Neuronal stem cell (in vitro differentiated cells): ENCODE data around the gene ABHD16B.
A peak's percentile ranks its signal among the peaks of the same experiment; 100 is the strongest.

Source experiments
- DNase-seq: peaks from one replicate; pipeline ENCODE4 v3.0.0-alpha.2; 2013; ENCODE audit warnings: low spot score
- H2AFZ ChIP-seq: one replicate; pipeline ENCODE4 v1.6.1; 2013; ENCODE audit warnings: mild to moderate bottlenecking, low read length, inconsistent platforms
- H2AK5ac ChIP-seq: 2 replicates; pipeline ENCODE4 v1.6.1; 2013; ENCODE audit warnings: low read depth, mild to moderate bottlenecking, inconsistent platforms, low read length, moderate library complexity, mixed read lengths
- H2BK120ac ChIP-seq: 2 replicates; pipeline ENCODE4 v1.6.1; 2013; ENCODE audit warnings: low read depth, mild to moderate bottlenecking, inconsistent platforms, low read length, moderate library complexity, mixed read lengths
- H2BK12ac ChIP-seq: one replicate; pipeline ENCODE4 v1.6.1; 2013; ENCODE audit warnings: low read length, inconsistent platforms
- H2BK15ac ChIP-seq: 2 replicates; pipeline ENCODE4 v1.6.1; 2013; ENCODE audit warnings: mild to moderate bottlenecking, low read length, inconsistent platforms, mixed read lengths
- H2BK5ac ChIP-seq: one replicate; pipeline ENCODE4 v1.6.1; 2013; ENCODE audit warnings: inconsistent platforms, mild to moderate bottlenecking, low read length, moderate library complexity
- H3K14ac ChIP-seq: one replicate; pipeline ENCODE4 v1.6.1; 2013; ENCODE audit warnings: low read length, inconsistent platforms
- H3K18ac ChIP-seq: 2 replicates; pipeline ENCODE4 v1.6.1; 2013; ENCODE audit warnings: low read length, inconsistent platforms
- H3K23ac ChIP-seq: 2 replicates; pipeline ENCODE4 v1.6.1; 2013; ENCODE audit warnings: low read depth, mild to moderate bottlenecking, mixed read lengths, low read length, inconsistent platforms; ENCODE audit not compliant: poor library complexity
- H3K27ac ChIP-seq: replicated peaks from 3 replicates; pipeline ENCODE4 v1.5.1; 2013; ENCODE audit warnings: low read length, inconsistent platforms
- H3K27me3 ChIP-seq, 3 experiments: 2 replicates each; pipeline ENCODE4 v1.6.1; 2013; ENCODE audit warnings: low read length in 3 of 3, mild to moderate bottlenecking in 2 of 3, inconsistent platforms in 1 of 3, low read depth in 1 of 3, mixed read lengths in 1 of 3, moderate library complexity in 1 of 3; ENCODE audit not compliant: control insufficient read depth in 3 of 3, insufficient read depth in 3 of 3
- H3K36me3 ChIP-seq, 2 donors: replicated peaks in 1 of 2; 2 replicates each; pipeline ENCODE4 v1.6.1; 2013; ENCODE audit warnings: low read length in 2 of 2; ENCODE audit not compliant: control insufficient read depth in 2 of 2, insufficient read depth in 2 of 2
- H3K4ac ChIP-seq: 2 replicates; pipeline ENCODE4 v1.6.1; 2013; ENCODE audit warnings: inconsistent platforms, mild to moderate bottlenecking, low read length, moderate library complexity
- H3K4me1 ChIP-seq, 2 donors: 1 replicate in 1 of 2; 2 replicates in 1 of 2; pipeline ENCODE4 v1.6.1; 2013; ENCODE audit warnings: low read length in 2 of 2, low read depth in 1 of 2; ENCODE audit not compliant: control insufficient read depth in 2 of 2, insufficient read depth in 1 of 2
- H3K4me2 ChIP-seq: one replicate; pipeline ENCODE4 v1.6.1; 2013; ENCODE audit warnings: mild to moderate bottlenecking, low read length, inconsistent platforms; ENCODE audit not compliant: insufficient read depth, poor library complexity, severe bottlenecking
- H3K4me3 ChIP-seq, 2 donors: 2 replicates each; pipeline ENCODE4 v1.5.1; 2013; ENCODE audit warnings: low read length in 2 of 2, mild to moderate bottlenecking in 2 of 2, inconsistent platforms in 1 of 2, moderate library complexity in 1 of 2
- H3K79me1 ChIP-seq: one replicate; pipeline ENCODE4 v1.6.1; 2013; ENCODE audit warnings: low read depth, mild to moderate bottlenecking, inconsistent platforms, low read length, moderate library complexity
- H3K9ac ChIP-seq: one replicate; pipeline ENCODE4 v1.6.1; 2013; ENCODE audit warnings: mild to moderate bottlenecking, low read depth, low read length, inconsistent platforms; ENCODE audit not compliant: poor library complexity
- H3K9me3 ChIP-seq, 2 donors: replicated peaks in 1 of 2; 2 replicates each; pipeline versions ENCODE3 to v1.6.1; 2013; ENCODE audit warnings: low read length in 2 of 2, mild to moderate bottlenecking in 2 of 2, inconsistent platforms in 1 of 2, low read depth in 1 of 2, mixed read lengths in 1 of 2, moderate library complexity in 1 of 2; ENCODE audit not compliant: control insufficient read depth in 2 of 2, insufficient read depth in 1 of 2
- H4K8ac ChIP-seq: one replicate; pipeline ENCODE4 v1.6.1; 2013; ENCODE audit warnings: low read depth, mild to moderate bottlenecking, inconsistent platforms, low read length, moderate library complexity
- H4K91ac ChIP-seq: one replicate; pipeline ENCODE4 v1.6.1; 2013; ENCODE audit warnings: low read length, low read depth, mild to moderate bottlenecking, inconsistent platforms; ENCODE audit not compliant: poor library complexity
- WGBS, 2 donors: extraction: QIAGEN DNeasy Blood & Tissue Kit; methylation state at CpG; one replicate each; pipeline ENCODE4 v1.1.7; 2013; ENCODE audit warnings: missing lambda C conversion rate in 2 of 2, mixed read lengths in 1 of 2; ENCODE audit not compliant: insufficient read length in 2 of 2, insufficient replicate concordance in 1 of 2; ENCODE audit errors: extremely low coverage in 2 of 2; 5-methylcytosine and 5-hydroxymethylcytosine counted together

ABHD16B gene

DNA sequence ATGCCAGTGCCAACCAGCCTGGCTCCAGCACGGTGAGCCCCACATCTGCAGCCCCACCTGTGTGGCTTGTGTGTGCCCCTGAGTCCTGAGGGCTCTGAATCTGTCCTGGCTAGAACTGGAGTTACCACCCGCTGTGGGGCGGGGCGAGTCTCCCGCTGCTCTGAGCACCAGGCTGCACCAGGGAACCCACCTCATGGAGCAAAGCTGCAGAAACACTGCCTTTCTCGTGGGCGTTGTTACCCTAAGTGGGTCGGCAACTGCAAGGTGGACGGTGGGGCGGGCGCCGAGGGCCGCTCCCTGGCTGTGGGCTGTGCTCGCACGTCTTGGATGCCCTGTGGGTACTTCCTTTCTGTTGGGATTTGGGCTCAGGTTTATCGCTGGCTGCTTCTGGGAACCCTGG lies 17.5 kb upstream of the ABHD16B start:
- peaks cover 2% of the 10 kb centered on the region for H3K79me1 ChIP-seq
- DNase-seq, result no peak
- peak overlapping the region; percentile 6 for H2BK120ac ChIP-seq
- H3K36me3 ChIP-seq, result no peaks in the 10 kb centered on the region
- H2BK12ac ChIP-seq, result peak overlapping the region; percentile 68
- no peak overlapping the region for H4K8ac ChIP-seq
- peak overlapping the region; percentile 87 for H2BK15ac ChIP-seq
- H3K4me1 ChIP-seq, result peaks cover 22 to 25% of the 10 kb centered on the region in 2 donors
- no peaks in the 10 kb centered on the region for H3K27me3 ChIP-seq
- peak overlapping the region; percentile 55 for H3K9ac ChIP-seq
- no peak overlapping the region for H3K27ac ChIP-seq
- H4K91ac ChIP-seq, result no peak overlapping the region
- H2AFZ ChIP-seq, result no peak overlapping the region
- H3K14ac ChIP-seq, result peak overlapping the region; percentile 21
- no peak overlapping the region for H3K4me3 ChIP-seq
- H3K4me2 ChIP-seq, result no peak overlapping the region
- H2BK5ac ChIP-seq, result peak overlapping the region; percentile 5
- peak overlapping the region; percentile 39 for H3K23ac ChIP-seq
- peak overlapping the region; percentile 98 for H2AK5ac ChIP-seq
- no peaks in the 10 kb centered on the region for H3K9me3 ChIP-seq
- whole genome bisulfite sequencing, 2 donors, result no CpG with 5 or more reads among the region's 16 CpGs
- H3K18ac ChIP-seq, result peak overlapping the region; percentile 5
- no peak overlapping the region for H3K4ac ChIP-seq

DNA sequence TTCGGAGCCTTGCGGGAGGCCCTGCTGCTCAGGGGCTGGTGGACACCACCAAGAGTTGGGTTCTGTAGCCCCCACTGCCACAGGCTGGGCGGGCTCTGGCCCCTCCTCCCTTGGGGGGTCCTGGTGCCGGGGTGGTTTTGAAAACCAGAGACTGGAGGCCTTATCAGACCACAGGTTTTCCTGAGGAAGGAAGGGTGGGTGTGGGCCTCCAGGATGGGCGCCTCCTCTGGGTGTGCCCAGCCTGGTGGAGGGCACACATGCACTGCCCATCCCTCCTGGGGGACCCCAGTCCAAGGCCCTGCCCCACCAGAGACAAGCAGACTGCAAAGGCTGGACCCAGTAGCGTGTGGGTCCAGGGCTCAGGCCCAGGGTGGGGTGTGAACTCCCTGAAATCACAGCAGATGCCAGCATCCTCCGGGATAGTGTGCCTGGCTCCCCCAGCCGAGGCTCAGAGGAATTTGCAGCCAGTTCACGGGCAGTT lies 16.7 kb upstream of the ABHD16B start:
- H4K8ac ChIP-seq, result no peak overlapping the region
- H3K27me3 ChIP-seq, result no peaks in the 10 kb centered on the region
- no peak overlapping the region for H3K27ac ChIP-seq
- no peaks in the 10 kb centered on the region for H3K9me3 ChIP-seq
- H4K91ac ChIP-seq, result no peak overlapping the region
- H2BK12ac ChIP-seq, result no peak overlapping the region
- no peaks in the 10 kb centered on the region for H3K36me3 ChIP-seq
- H3K4me2 ChIP-seq, result no peak overlapping the region
- no peak for DNase-seq
- no peak overlapping the region for H3K4ac ChIP-seq
- peaks cover 22 to 25% of the 10 kb centered on the region in 2 donors for H3K4me1 ChIP-seq
- H2BK120ac ChIP-seq, result peak overlapping the region; percentile 6
- H2AFZ ChIP-seq, result no peak overlapping the region
- WGBS, 2 donors, result no CpG with 5 or more reads among the region's 9 CpGs
- H3K23ac ChIP-seq, result no peak overlapping the region
- H2BK5ac ChIP-seq, result no peak overlapping the region
- H3K4me3 ChIP-seq, result no peak overlapping the region
- peak overlapping the region; percentile 98 for H2AK5ac ChIP-seq
- H2BK15ac ChIP-seq, result no peak overlapping the region
- no peak overlapping the region for H3K14ac ChIP-seq
- H3K79me1 ChIP-seq, result peaks cover 2% of the 10 kb centered on the region
- no peak overlapping the region for H3K18ac ChIP-seq
- H3K9ac ChIP-seq, result no peak overlapping the region

DNA sequence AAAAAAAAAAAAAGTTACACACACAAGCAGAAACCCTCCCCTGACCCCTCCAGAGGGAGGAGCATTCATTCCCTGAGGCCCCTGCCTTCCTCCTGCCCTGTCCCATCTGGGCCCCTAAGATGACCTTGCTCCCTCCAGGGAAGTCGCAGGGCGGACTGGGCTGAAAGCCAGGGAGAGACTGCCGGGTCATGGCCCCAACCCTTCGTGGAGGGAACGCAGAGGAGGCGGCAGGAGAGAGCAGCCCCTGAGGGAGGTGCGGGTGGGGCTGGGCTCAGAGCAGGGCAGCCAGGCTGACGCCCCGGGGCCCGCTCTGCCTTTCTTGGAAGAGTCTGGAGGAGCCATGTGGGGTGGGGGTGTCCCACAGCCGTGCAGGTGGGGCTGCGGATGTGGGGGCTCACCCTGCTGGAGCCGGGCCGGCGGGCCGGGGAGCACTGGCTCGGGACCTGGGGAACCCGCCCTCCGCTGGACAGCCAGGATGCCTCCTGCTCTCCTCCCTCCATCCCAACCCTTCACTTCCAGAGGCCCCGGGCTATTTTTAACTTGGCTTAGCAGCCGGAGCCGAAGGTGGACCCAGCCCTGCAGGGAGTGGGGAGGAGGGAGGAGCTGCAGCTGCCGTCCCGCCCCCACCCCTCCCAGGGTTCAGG lies 15.0 kb upstream of the ABHD16B start:
- Histone ChIP-seq H2BK5ac (peak overlapping the region; percentile 94), H3K27ac (peak overlapping the region; percentile 91), H3K4me3 (peak overlapping the region; percentile 29 to 55), H2BK12ac (peak overlapping the region; percentile 89), H3K4me1 (peaks cover 22 to 25% of the 10 kb centered on the region in 2 donors), H3K14ac (no peak overlapping the region), H3K4me2 (peak overlapping the region; percentile 61), H2BK15ac (peak overlapping the region; percentile 99), H3K27me3 (no peaks in the 10 kb centered on the region), H4K8ac (peak overlapping the region; percentile 59), H2BK120ac (no peak overlapping the region), H3K9ac (peak overlapping the region; percentile 76), H3K9me3 (peaks cover 0 to 3% of the 10 kb centered on the region in 2 donors), H3K4ac (peak overlapping the region; percentile 61), H3K23ac (peak overlapping the region; percentile 93), H2AK5ac (peak overlapping the region; percentile 96), H3K36me3 (no peaks in the 10 kb centered on the region), H4K91ac (peak overlapping the region; percentile 83), H3K79me1 (peaks cover 2% of the 10 kb centered on the region), H2AFZ (peak overlapping the region; percentile 94), H3K18ac (peak overlapping the region; percentile 99)
- WGBS, 2 donors, result no CpG with 5 or more reads among the region's 24 CpGs
- no peak for DNase-seq

DNA sequence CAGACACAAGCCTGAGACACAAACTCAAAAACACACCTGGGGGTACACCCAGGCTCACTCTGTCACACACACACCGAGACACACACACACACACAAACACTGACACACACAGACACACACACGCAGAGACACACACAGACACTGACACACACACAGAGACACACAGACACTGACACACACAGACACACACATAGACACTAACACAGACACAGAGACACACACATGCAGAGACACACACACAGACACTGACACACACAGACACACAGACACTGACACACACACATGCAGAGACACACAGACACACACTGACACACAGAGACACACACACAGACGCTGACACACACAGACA lies 14.4 kb upstream of the ABHD16B start:
- no peak overlapping the region for H3K4ac ChIP-seq
- H3K27ac ChIP-seq, result peak overlapping the region; percentile 91
- no peak for DNase-seq
- peak overlapping the region; percentile 94 for H2BK5ac ChIP-seq
- no peak overlapping the region for H2AK5ac ChIP-seq
- peaks cover 0 to 3% of the 10 kb centered on the region in 2 donors for H3K9me3 ChIP-seq
- peak overlapping the region; percentile 78 for H3K18ac ChIP-seq
- H3K79me1 ChIP-seq, result peaks cover 2% of the 10 kb centered on the region
- no peak overlapping the region for H2BK15ac ChIP-seq
- H3K23ac ChIP-seq, result no peak overlapping the region
- peak overlapping the region; percentile 7 for H4K91ac ChIP-seq
- no CpG with 5 or more reads among the region's 3 CpGs for WGBS, 2 donors
- no peak overlapping the region for H2AFZ ChIP-seq
- H2BK12ac ChIP-seq, result peak overlapping the region; percentile 25
- peak overlapping the region; percentile 73 for H3K9ac ChIP-seq
- no peak overlapping the region for H3K4me2 ChIP-seq
- H3K27me3 ChIP-seq, result no peaks in the 10 kb centered on the region
- H3K14ac ChIP-seq, result peak overlapping the region; percentile 65
- H2BK120ac ChIP-seq, result peak overlapping the region; percentile 1
- peak overlapping the region; percentile 1 to 36 for H3K4me3 ChIP-seq
- no peaks in the 10 kb centered on the region for H3K36me3 ChIP-seq
- H4K8ac ChIP-seq, result no peak overlapping the region
- H3K4me1 ChIP-seq, result peaks cover 22 to 25% of the 10 kb centered on the region in 2 donors
